Measurements from ENCODE around the gene FCRL6. TPM values are rescaled to one million over a fixed set of nuclear protein-coding genes. Genes with fewer than 3 reads are reported as not detected.

Gene FCRL6
- total RNA-seq, result under 1 TPM; 0.38 to 0.82 (median 0.41) TPM
- long read RNA-seq, donor 1, result 0 reads
- long read RNA-seq, donor 2, result 0 reads

DNA sequence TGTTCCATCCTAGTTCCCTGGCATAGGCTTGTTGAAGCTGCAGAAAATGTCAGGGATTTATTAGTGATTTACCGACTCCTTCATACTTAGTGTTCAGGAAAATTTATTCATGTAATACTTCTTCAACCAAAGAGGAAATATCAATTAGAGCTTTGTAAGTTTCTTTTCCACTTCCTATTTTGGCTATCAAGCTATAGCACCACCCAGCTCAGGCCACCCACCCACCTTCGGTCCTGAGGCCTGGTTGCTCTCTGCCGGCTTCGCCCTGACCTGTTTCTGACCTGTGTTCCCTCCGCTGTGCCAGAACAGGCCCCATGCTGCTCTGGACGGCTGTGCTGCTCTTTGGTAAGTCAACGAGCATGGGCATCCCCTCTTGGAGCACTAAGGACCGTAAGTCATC, at the start of gene FCRL6:
Gene FCRL6, plus strand, starts transcription at position 250 of the 400 bp plus-strand sequence. Its CDS starts 65 bp downstream, at position 315.
- intact Hi-C loops (cut with DNase I, micrococcal nuclease), result no loop called here
- DNase-seq (no peak), ATAC-seq (no peak)
- H3K36me3 ChIP-seq (ENCODE audit: low read depth), result no peaks in the 10 kb centered on the region
- H3K9me3 ChIP-seq, result no peaks in the 10 kb centered on the region
- no peak within 1 kb of the TSS for H3K4me3 ChIP-seq
- no peak for TF ChIP-seq CTCF (IDR thresholded peaks at IDR 0.05)
- no peaks in the 10 kb centered on the region for H3K4me1 ChIP-seq (ENCODE audit: low read depth)

DNA sequence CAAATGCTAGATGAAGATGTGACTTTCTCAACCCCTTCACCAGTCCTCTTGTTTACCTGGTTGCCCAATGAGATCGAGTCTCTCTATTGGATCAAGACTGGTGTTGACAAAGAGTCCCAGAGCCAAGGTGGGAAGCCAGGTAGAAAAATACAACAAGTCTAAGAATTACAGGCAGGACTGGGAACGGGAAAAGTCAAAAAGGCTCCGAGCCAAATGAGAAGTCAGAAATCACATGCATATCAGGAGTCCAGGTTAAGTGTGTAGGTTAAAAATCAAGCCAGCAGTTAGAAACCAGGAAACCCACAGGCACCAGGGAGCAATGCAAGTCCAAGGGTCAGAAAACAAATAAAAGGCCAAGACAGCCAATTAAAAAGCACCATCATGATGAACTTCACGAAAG, 48.8 kb upstream of the FCRL6 start:
- intact Hi-C loops (cut with DNase I, micrococcal nuclease), result no loop called here
- no peaks in the 10 kb centered on the region for H3K36me3 ChIP-seq (ENCODE audit: low read depth)
- no peak for TF ChIP-seq CTCF (IDR thresholded peaks at IDR 0.05)
- DNase-seq, result peak in 1 of 3 donors; percentile 64
- ATAC-seq, result peak; percentile 91
- H3K4me1 ChIP-seq (ENCODE audit: low read depth), result no peaks in the 10 kb centered on the region
- no peak overlapping the region for H3K4me3 ChIP-seq
- no peaks in the 10 kb centered on the region for H3K9me3 ChIP-seq

DNA sequence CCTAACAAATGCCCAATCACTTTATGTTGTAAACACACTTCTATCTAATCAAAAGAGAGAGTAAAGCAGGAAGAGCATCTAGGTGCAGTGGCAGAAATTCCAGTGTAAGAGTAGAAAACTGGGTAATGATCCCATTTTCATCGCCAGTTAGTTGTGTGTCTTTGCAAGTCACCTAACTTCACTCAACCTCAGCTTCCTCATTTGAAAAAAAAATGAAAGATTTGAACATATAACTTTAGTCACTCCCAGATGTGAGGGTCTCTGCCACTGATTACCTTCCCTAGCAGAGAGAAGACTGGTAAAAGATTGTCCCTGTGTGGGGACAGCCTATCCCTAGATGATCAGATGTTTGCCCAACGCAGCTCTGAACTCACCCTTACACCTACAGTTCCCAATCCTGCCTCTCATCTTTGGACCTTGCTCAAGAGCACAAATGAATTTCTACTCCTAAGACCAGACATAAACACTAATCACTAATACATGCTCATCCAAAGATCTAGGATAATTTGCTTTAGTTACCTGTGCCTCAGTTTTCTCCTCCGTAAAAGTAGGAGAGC, 46.6 kb upstream of the FCRL6 start:
- no peak overlapping the region for H3K4me3 ChIP-seq
- H3K9me3 ChIP-seq, result no peaks in the 10 kb centered on the region
- intact Hi-C loops (cut with DNase I, micrococcal nuclease), result no loop called here
- DNase-seq, result no peak
- TF ChIP-seq CTCF (IDR thresholded peaks at IDR 0.05), result no peak
- no peaks in the 10 kb centered on the region for H3K4me1 ChIP-seq (ENCODE audit: low read depth)
- ATAC-seq, result no peak
- no peaks in the 10 kb centered on the region for H3K36me3 ChIP-seq (ENCODE audit: low read depth)

DNA sequence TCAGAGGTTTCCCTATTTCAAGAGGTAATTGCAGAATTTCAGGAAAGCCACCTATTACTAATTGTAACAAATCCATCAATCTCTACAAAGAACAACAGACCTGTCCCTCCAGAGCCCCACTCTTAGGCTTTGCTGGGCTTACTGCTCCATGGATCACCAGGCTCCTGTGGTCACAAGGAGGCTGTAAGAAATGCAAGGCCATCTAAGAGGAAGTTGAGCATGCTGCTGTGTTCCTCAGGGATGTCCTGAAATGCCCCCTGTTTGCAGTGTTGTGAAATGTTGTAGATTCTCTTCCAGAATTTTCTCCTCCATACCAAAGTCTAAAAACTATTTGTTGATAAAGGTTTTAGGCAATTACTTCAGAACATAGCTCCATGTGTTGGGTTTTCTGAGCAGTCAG, 45.8 kb upstream of the FCRL6 start:
- Histone ChIP-seq H3K4me3 (no peak overlapping the region), H3K9me3 (no peaks in the 10 kb centered on the region), H3K4me1 (ENCODE audit: low read depth) (no peaks in the 10 kb centered on the region), H3K36me3 (ENCODE audit: low read depth) (no peaks in the 10 kb centered on the region)
- no peak for TF ChIP-seq CTCF (IDR thresholded peaks at IDR 0.05)
- DNase-seq (peak in 1 of 3 donors; percentile 17), ATAC-seq (no peak)
- intact Hi-C loops (cut with DNase I, micrococcal nuclease), result no loop called here

DNA sequence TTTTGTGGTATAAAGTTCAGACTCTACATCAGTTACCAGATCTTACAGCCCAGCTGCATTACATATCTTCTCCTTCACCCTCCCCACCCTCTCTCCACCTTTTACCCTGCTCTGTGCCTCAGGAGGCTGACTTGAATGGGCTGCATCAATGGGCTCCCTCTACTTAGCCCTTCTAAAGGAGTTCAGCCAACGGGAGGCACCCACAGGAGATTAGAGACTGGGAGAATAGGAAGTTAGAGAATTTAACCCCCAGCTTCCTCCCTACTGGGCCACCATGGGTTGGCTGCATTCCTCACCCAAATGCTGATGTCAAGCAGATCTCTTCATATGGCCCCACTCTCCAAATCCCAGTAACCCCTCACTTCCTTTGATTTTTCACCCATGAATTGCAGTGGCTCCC, 38.5 kb upstream of the FCRL6 start:
- Histone ChIP-seq H3K9me3 (no peaks in the 10 kb centered on the region), H3K4me1 (ENCODE audit: low read depth) (no peaks in the 10 kb centered on the region), H3K36me3 (ENCODE audit: low read depth) (no peaks in the 10 kb centered on the region), H3K4me3 (no peak overlapping the region)
- no peak for TF ChIP-seq CTCF (IDR thresholded peaks at IDR 0.05)
- intact Hi-C loops (cut with DNase I, micrococcal nuclease), result no loop called here
- no peak for DNase-seq
- no peak for ATAC-seq

DNA sequence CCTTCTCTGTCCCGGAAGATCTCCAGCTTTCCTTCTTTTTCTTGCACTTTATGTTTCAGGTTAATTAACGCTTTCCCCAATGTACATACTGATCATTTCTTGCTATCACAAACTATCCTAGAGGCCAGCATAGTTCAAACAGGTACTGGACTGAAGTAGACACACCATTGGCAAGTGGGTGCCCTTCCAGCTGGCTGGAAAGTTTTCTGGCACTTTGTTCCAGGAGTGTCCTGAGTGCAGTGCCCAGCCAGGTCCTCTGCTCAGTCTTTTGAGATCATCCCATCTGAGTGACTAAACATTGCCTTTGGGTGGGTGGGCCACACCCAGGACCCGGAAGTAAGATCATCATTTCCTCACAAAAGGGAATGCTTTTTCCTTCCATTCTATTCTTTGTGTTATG, 36.4 kb upstream of the FCRL6 start:
- no peaks in the 10 kb centered on the region for H3K4me1 ChIP-seq (ENCODE audit: low read depth)

More for the DNA sequence above, 36.4 kb upstream of the FCRL6 start:
- Histone ChIP-seq H3K4me3 (no peak overlapping the region), H3K9me3 (no peaks in the 10 kb centered on the region), H3K36me3 (ENCODE audit: low read depth) (no peaks in the 10 kb centered on the region)
- no peak for ATAC-seq
- intact Hi-C loops (cut with DNase I, micrococcal nuclease), result no loop called here
- no peak for DNase-seq
- TF ChIP-seq CTCF (IDR thresholded peaks at IDR 0.05), result no peak

All from mucosa of descending colon (tissue), 3 donors.